K562 (cell line): ENCODE data around the gene MPIG6B. TPM values are rescaled to one million over a fixed set of nuclear protein-coding genes. Genes with fewer than 3 reads are reported as not detected.
A peak's percentile ranks its signal among the peaks of the same experiment; 100 is the strongest.

Experiments used
- ARID4B ChIP-seq: sonication (generic); formaldehyde crosslinking; IDR thresholded peaks from 2 replicates; pipeline ENCODE4 v1.8.0; 2022; ENCODE audit warnings: mild to moderate bottlenecking, missing genetic modification reagents
- GABPA ChIP-seq: fragments of 200-800 bp; sonication (Bioruptor generic); conservative IDR thresholded peaks from 2 replicates; pipeline ENCODE4 v1.6.1; 2016; ENCODE audit warnings: low read depth, missing genetic modification characterization, missing compliant biosample characterization
- HNRNPK ChIP-seq: fragments of 200-400 bp; formaldehyde crosslinking; IDR thresholded peaks from one replicate; pipeline ENCODE4 v1.6.1; 2018; ENCODE audit warnings: mild to moderate bottlenecking, low read depth, low read length; ENCODE audit not compliant: poor library complexity, severe bottlenecking
- KAT8 ChIP-seq: fragments of 450-650 bp; IDR thresholded peaks from 2 replicates; pipeline ENCODE4 v1.6.1; 2016; ENCODE audit warnings: low read depth, mild to moderate bottlenecking
- PREB ChIP-seq: sonication (generic); formaldehyde crosslinking; IDR thresholded peaks from 2 replicates; pipeline ENCODE4 v1.8.1; 2023; ENCODE audit warnings: mild to moderate bottlenecking, missing genetic modification reagents
- SPI1 ChIP-seq: IDR thresholded peaks from 2 replicates; pipeline ENCODE4 v1.6.1; 2011; ENCODE audit warnings: low read depth, low read length, control low read depth, borderline replicate concordance
- TSC22D4 ChIP-seq: fragments of 450-650 bp; IDR thresholded peaks from 2 replicates; pipeline ENCODE4 v1.6.1; 2016; ENCODE audit warnings: missing genetic modification characterization, missing biosample characterization, control low read depth
- ZNF354B ChIP-seq: fragments of 250-450 bp; sonication (Bioruptor Pico); IDR thresholded peaks from 2 replicates; pipeline ENCODE4 v1.4.0; 2020
- polyA plus RNA-seq, 8 experiments: library from polyadenylated mRNA; depleted of rRNA in 4 of 8; stranded (reverse) in 5 of 8; unstranded in 3 of 8; fragments of >200 nt; fragmentation: Nextera tagmentation in 2 of 8; fragmentation: Illumina TruSeq in 1 of 8; extraction: Ambion mirVana in 2 of 8; extraction: Trizol in 1 of 8; gene quantifications; 2 replicates each; pipeline versions ENCODE4 v1.2.1 to v1.2.3, GENCODE V29; 2011 to 2014; ENCODE audit warnings: inconsistent platforms in 1 of 8, missing spikeins in 1 of 8
- total RNA-seq, 7 experiments: library from RNA; depleted of rRNA in 6 of 7; stranded (reverse); fragments of >200 nt in 6 of 7; fragmentation: Illumina TruSeq in 2 of 7; extraction: Trizol in 2 of 7; gene quantifications; 2 replicates each; pipeline versions ENCODE4 v1.2.1 to v1.2.3, GENCODE V29; 2011 to 2021; ENCODE audit warnings: low replicate concordance in 1 of 7
- TF ChIP-seq, protein P1 (sequence below): fragments of 250-450 bp; sonication (Bioruptor Pico); IDR thresholded peaks from 2 replicates; pipeline ENCODE4 v1.6.1; 2021; ENCODE audit warnings: mild to moderate bottlenecking
- TF ChIP-seq, protein P2 (sequence below): fragments of 450-650 bp; formaldehyde crosslinking; IDR thresholded peaks from 2 replicates; pipeline ENCODE4 v1.4.0; 2020; ENCODE audit warnings: mild to moderate bottlenecking, moderate library complexity
- TF ChIP-seq, protein P3 (sequence below): sonication (generic); formaldehyde crosslinking; IDR thresholded peaks from 2 replicates; pipeline ENCODE4 v1.8.1; 2023; ENCODE audit warnings: mild to moderate bottlenecking, missing genetic modification reagents

MPIG6B gene
- total and polyA plus RNA-seq, 9 of the 15 experiments (the other 6 are each of a cell fraction or from before 2014, with no cell fraction given): 0.11 to 1.2 (median 0.28) TPM; not detected in 1

DNA sequence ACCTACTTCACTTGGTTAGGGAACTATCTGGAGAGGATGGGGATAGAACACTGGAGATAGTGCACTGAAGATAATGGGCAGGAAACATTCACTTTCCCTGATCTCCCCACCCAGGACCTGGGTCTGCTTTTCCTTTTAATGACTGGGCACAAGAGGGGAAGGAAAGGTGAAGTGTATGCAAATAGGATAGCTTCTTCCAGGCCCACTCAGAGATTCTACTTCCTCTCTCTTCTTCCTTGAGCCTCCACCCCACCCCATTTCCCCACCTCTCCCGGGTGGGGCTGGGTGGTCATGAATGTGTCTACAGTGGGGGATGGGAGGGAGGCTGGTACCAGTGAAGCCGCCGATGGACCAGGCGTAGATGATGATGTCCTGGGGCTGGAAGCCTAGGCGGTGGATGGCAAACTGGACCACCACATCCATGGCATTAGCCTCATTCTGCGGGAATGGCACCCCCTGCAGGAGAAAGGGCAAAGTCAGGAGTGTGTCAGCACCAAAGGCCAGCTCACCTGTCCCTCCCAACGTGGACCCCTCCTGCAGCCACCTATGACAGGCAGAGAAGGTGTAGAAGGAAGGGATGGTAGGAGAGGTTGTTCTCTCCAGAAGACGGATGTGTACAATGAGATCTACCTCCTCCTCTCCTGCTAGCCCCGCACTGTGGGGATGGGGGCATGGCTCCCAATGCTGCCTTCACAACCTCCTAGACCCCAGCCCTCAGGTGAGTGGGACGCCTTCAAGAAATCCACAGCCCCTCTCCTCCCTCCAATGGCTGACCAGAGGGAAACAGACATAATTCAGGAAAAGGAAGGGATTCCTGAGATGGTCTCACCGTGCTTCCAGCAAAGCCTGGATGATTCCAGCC is 33.7 kb upstream of the MPIG6B start (continued):
- TF ChIP-seq, protein P1, sequence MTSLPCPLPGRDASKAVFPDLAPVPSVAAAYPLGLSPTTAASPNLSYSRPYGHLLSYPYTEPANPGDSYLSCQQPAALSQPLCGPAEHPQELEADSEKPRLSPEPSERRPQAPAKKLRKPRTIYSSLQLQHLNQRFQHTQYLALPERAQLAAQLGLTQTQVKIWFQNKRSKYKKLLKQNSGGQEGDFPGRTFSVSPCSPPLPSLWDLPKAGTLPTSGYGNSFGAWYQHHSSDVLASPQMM (CRISPR knock-in tag): peak; percentile 64; the same call in 1 of the 2 replicates
- TF ChIP-seq ARID4B (CRISPR knock-in tag) (0 out of 2 replicates have a peak, but pooled peaks have one; percentile 48), GABPA (no peak), SPI1 (peak; percentile 70), ZNF354B (CRISPR knock-in tag) (no peak), KAT8 (0 out of 2 replicates have a peak, but pooled peaks have one; percentile 2), HNRNPK (no peak), TSC22D4 (tag) (no peak), PREB (CRISPR knock-in tag) (no peak)
- TF ChIP-seq, protein P2, sequence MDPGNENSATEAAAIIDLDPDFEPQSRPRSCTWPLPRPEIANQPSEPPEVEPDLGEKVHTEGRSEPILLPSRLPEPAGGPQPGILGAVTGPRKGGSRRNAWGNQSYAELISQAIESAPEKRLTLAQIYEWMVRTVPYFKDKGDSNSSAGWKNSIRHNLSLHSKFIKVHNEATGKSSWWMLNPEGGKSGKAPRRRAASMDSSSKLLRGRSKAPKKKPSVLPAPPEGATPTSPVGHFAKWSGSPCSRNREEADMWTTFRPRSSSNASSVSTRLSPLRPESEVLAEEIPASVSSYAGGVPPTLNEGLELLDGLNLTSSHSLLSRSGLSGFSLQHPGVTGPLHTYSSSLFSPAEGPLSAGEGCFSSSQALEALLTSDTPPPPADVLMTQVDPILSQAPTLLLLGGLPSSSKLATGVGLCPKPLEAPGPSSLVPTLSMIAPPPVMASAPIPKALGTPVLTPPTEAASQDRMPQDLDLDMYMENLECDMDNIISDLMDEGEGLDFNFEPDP (CRISPR knock-in tag): no peak
- TF ChIP-seq, protein P3, sequence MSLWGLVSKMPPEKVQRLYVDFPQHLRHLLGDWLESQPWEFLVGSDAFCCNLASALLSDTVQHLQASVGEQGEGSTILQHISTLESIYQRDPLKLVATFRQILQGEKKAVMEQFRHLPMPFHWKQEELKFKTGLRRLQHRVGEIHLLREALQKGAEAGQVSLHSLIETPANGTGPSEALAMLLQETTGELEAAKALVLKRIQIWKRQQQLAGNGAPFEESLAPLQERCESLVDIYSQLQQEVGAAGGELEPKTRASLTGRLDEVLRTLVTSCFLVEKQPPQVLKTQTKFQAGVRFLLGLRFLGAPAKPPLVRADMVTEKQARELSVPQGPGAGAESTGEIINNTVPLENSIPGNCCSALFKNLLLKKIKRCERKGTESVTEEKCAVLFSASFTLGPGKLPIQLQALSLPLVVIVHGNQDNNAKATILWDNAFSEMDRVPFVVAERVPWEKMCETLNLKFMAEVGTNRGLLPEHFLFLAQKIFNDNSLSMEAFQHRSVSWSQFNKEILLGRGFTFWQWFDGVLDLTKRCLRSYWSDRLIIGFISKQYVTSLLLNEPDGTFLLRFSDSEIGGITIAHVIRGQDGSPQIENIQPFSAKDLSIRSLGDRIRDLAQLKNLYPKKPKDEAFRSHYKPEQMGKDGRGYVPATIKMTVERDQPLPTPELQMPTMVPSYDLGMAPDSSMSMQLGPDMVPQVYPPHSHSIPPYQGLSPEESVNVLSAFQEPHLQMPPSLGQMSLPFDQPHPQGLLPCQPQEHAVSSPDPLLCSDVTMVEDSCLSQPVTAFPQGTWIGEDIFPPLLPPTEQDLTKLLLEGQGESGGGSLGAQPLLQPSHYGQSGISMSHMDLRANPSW (CRISPR knock-in tag): peak; percentile 19
